HCT116 (cell line): ENCODE measurements around the gene ABCC8.

ENCODE experiments used
- ATF3 ChIP-seq: IDR thresholded peaks from 2 replicates; pipeline ENCODE4 v1.6.1; 2012
- CEBPB ChIP-seq: IDR thresholded peaks from 2 replicates; pipeline ENCODE4 v1.6.1; 2012; ENCODE audit warnings: low read depth
- CTCF ChIP-seq, 3 experiments: fragments of 200-600 bp in 1 of 3; sonication (generic) in 1 of 3; IDR thresholded peaks in 2 of 3; conservative IDR thresholded peaks in 1 of 3; 2 replicates each; pipeline ENCODE4 v1.5.1; 2012 to 2017; ENCODE audit warnings: low read depth in 2 of 3, low read length in 2 of 3, antibody characterized with exemption in 1 of 3, borderline replicate concordance in 1 of 3, control low read depth in 1 of 3, mild to moderate bottlenecking in 1 of 3, mixed read lengths in 1 of 3, mixed run types in 1 of 3, moderate library complexity in 1 of 3; ENCODE audit not compliant: insufficient read depth in 1 of 3
- EZH2 ChIP-seq: fragments of 200-600 bp; sonication (generic); IDR thresholded peaks from 2 replicates; pipeline ENCODE4 v1.6.1; 2017; ENCODE audit warnings: antibody characterized with exemption, mixed run types
- EZH2phosphoT487 ChIP-seq: fragments of 200-600 bp; IDR thresholded peaks from 2 replicates; pipeline ENCODE4 v1.6.1; 2018; ENCODE audit warnings: antibody characterized with exemption, borderline replicate concordance
- POLR2A ChIP-seq: IDR thresholded peaks from 2 replicates; pipeline ENCODE4 v1.7.0; 2011; ENCODE audit warnings: borderline replicate concordance; ENCODE audit not compliant: insufficient read depth, insufficient read length; ENCODE audit errors: extremely low read depth
- POLR2AphosphoS5 ChIP-seq: IDR thresholded peaks from 2 replicates; pipeline ENCODE4 v1.6.1; 2011; ENCODE audit warnings: mild to moderate bottlenecking, low read depth, low read length, moderate library complexity
- RAD21 ChIP-seq: IDR thresholded peaks from 2 replicates; pipeline ENCODE4 v1.6.1; 2012; ENCODE audit warnings: low read depth, mild to moderate bottlenecking
- REST ChIP-seq: IDR thresholded peaks from 2 replicates; pipeline ENCODE4 v1.6.1; 2012; ENCODE audit warnings: low read depth
- TCF7L2 ChIP-seq: IDR thresholded peaks from 2 replicates; pipeline ENCODE4 v1.7.0; 2011; ENCODE audit warnings: borderline replicate concordance, inconsistent platforms; ENCODE audit not compliant: insufficient read depth, insufficient read length; ENCODE audit errors: extremely low read depth
- ZBTB33 ChIP-seq: IDR thresholded peaks from 2 replicates; pipeline ENCODE4 v1.6.1; 2011; ENCODE audit warnings: mild to moderate bottlenecking, low read length, moderate library complexity; ENCODE audit not compliant: insufficient replicate concordance; ENCODE audit errors: extremely low read depth
- ZNF274 ChIP-seq: fragments of 200-500 bp; sonication (Bioruptor generic); IDR thresholded peaks from 2 replicates; pipeline ENCODE4 v1.6.1; 2014; ENCODE audit warnings: mild to moderate bottlenecking, low read depth, low read length, inconsistent platforms

- TF ChIP-seq CTCF (IDR thresholded peaks at IDR 0.05 in 2 of 3, conservative IDR thresholded peaks at IDR 0.05 in 1 of 3; ENCODE audit: borderline replicate concordance in 1 of 3, insufficient read depth in 1 of 3, low read depth in 2 of 3, low read length in 2 of 3) (no peak), REST (no peak), EZH2 (no peak), POLR2A (no peak), EZH2phosphoT487 (no peak), ZBTB33 (no peak), ATF3 (no peak), ZNF274 (no peak), POLR2AphosphoS5 (no peak), TCF7L2 (no peak), RAD21 (no peak), CEBPB (no peak)
Measured at GRCh38 chr11:17437366-17437765, 39.3 kb downstream of the ABCC8 start.
